NB4 (cell line): ENCODE results near the gene MIDN.

Experiments used
- DNase-seq: peaks from one replicate; pipeline ENCODE4 v3.0.0; 2010; ENCODE audit warnings: low read depth
- H3K4me3 ChIP-seq: one replicate; pipeline ENCODE4 v1.5.1; 2011; ENCODE audit warnings: mild to moderate bottlenecking, low read depth, low read length, moderate library complexity
- CTCF ChIP-seq: IDR thresholded peaks from one replicate; pipeline ENCODE4 v1.5.1; 2012; ENCODE audit warnings: low read depth, low read length
- MAX ChIP-seq: IDR thresholded peaks from 2 replicates; pipeline ENCODE4 v1.6.1; 2011; ENCODE audit warnings: low read depth, low read length
- MYC ChIP-seq: IDR thresholded peaks from 2 replicates; pipeline ENCODE4 v1.6.1; 2011; ENCODE audit warnings: low read depth, low read length
- POLR2A ChIP-seq: IDR thresholded peaks from 2 replicates; pipeline ENCODE4 v1.6.1; 2011; ENCODE audit warnings: mild to moderate bottlenecking; ENCODE audit not compliant: insufficient read length; ENCODE audit errors: extremely low read depth

Gene MIDN

DNA sequence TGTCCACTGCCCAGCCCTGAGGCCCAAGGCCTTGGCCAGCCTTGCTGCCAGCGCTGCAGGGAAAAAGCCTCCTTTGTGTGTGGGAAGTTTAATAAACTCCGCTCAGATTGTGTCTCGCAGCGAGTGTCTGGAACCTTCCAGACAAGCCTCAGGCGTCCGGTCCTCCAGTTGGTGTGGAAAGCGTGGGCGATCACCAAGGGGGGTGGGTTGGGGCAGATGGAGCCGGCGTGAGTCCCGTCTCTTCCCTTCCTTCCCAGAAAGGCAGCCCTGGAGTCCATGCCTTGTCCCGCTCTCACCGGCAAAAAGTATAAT, 38.2 kb upstream of the MIDN start:
- H3K4me3 ChIP-seq, result no peak overlapping the region
- DNase-seq, result no peak
- TF ChIP-seq POLR2A (no peak), MYC (no peak), MAX (no peak), CTCF (no peak)

- DNase-seq, result no peak
- TF ChIP-seq MYC, result no peak
- H3K4me3 ChIP-seq, result no peak overlapping the region
Measured at GRCh38 chr19:1211494-1212234, 36.7 kb upstream of the MIDN start.

DNA sequence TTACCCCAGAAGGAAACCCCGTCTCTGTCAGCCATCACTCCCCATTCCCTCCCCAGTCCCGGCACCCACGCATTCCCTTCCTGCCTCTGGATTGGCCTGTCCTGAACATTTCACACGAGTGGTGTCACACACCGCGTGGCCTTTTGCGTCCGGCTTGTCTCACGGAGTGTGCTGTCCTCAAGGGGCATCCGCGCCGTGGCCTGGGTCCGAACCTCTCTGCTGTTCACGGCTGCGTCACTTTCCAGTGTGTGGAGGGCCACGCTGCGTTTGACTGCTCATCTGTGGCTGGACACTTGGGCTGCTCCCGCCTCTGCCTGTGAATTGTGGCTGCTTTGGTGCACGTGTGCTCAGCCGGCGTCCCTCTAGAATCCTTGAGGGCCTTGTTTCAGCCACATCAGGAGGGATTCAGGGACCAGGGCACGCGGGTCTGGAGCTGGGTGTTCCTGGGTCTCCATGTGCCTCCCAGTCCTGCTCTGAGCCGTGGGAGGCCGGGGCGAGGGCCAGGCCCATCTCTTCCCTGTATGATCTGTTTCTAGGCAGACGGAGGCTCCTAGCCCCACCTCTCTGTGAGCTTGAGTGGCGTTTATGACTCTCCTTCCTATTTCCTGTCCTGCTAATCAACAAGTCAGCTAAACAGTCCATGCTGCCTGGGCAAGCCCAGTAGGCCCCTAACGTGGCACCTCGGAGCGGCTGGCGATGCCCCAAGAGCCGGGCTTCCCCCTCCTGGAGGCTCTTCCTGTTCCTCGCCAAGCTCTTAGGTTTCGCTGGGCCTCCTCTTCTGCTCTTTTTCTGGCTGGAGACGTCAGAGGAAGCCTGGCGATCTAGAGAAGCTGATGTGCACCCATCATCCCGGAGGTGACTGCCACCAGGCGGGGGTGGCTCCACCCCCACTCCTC, 34.7 kb upstream of the MIDN start:
- no peak overlapping the region for H3K4me3 ChIP-seq
- DNase-seq, result no peak
- TF ChIP-seq CTCF (no peak), MAX (no peak), POLR2A (no peak), MYC (no peak)

DNA sequence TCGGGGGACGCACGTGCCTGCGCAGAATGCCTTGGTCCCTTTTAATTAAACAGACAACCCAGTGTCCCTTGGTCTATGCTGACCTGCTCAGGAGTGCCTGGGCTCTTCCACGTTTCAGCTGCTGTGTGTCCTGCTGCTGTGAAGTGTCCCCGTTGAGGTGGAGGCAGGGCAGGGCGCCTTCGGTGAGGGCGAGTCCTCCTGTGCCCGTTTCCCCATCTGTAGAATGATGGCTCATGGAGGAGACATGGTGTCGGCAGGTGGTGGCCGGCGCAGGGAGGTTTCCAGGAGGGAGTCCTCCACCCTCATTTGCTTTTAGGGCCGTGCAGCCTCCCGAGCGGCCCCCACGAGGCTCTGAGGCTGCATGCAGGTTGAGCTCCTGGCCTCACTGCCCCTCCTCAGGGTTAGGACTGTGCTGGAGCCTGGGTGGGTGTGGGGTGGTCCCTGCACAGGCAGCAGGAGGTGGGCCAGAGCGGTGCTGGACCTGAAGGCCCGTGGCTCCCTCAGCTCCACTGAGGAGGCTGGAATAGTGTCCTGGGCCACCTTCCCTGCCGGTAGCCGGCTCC, 34.0 kb upstream of the MIDN start:
- no peak overlapping the region for H3K4me3 ChIP-seq
- DNase-seq, result no peak
- no peak for TF ChIP-seq MAX
- no peak for TF ChIP-seq POLR2A
- no peak for TF ChIP-seq CTCF
- TF ChIP-seq MYC, result no peak

DNA sequence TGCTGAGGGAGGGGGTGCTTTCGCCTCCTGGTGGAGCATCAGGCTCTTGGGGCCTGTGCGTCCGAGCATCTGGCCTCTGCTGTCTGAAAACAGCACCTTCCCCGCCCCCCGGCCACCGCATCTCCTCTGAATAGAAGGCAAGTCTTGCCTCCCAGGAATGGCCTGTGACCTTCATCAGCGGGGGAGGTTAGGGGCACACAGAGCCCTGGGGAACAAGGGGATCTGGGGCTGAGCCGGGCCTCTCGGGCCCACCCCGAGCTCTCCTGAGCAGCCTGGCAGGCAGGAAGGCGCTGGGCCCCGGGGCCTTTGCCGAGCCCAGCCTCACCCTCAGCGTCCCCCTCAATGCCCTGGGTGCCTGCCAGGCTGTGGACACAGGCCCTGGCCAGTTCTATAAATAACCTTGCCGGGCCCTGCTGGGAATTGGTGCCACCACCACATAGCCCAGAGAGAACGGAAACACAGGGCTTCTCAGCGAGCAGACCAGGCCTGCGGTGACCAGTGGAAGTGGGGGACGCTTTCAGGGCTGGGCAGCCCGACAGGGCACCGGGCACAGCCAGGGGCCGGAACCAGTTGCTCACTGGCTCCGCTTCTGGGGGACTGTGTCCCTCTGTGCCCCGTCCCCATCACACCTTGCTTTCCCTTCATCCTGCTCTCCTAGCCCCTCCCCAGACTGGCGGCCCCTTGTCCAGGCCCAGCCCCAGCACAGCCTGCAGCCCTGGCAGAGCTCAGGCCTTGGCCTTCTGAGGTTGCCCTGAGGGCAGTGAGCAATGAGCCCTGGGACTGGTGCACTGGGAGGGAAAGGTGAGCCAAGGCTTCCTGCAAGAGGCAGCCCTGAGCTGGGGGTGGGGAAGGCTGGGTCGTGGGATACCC, 33.3 kb upstream of the MIDN start:
- TF ChIP-seq MYC, result no peak
- no peak for TF ChIP-seq POLR2A
- no peak for TF ChIP-seq MAX
- no peak for TF ChIP-seq CTCF
- DNase-seq, result no peak
- H3K4me3 ChIP-seq, result no peak overlapping the region

GRCh38 chr19:1216756-1217155, 31.6 kb upstream of the MIDN start:
- DNase-seq, result no peak
- TF ChIP-seq CTCF (no peak), POLR2A (no peak), MYC (no peak), MAX (no peak)
- H3K4me3 ChIP-seq, result no peak overlapping the region
